Measurements from ENCODE around the gene COG1. TPM values are rescaled to one million over a fixed set of nuclear protein-coding genes. Genes with fewer than 3 reads are reported as not detected.

The COG1 gene
- total RNA-seq, 1 experiment from 2014 or later, result 24.1 TPM

DNA sequence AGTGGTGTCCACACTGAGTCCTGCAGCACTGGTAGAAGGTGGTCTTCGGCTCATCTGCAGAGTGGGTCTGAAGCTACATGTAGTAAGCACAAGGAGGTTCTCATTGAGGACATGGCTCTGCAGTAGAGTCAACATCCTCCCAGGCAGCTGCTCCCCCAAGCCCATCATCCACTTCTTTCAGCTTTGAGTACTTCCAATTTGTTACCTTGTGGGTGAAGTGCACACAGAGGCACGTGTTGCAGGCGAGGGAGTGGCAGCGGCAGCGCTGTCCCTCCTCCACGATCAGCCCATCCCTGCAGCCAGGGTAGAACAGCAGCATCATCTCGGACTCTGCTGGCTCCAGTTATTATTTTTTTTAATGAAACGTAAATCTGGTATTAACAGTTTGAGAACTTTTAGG lies 29.8 kb upstream of the COG1 start:
- no peak overlapping the region for H2AFZ ChIP-seq (ENCODE audit: low read length)
- peaks cover 60% of the 10 kb centered on the region for H3K27me3 ChIP-seq (ENCODE audit: low read length)
- no peaks in the 10 kb centered on the region for H3K79me2 ChIP-seq (ENCODE audit: low read length)
- POLR2A ChIA-PET (ENCODE audit: unreplicated experiment), result no interaction called here
- no peaks in the 10 kb centered on the region for H3K36me3 ChIP-seq (ENCODE audit: low read depth, low read length)
- no peak overlapping the region for H3K27ac ChIP-seq (ENCODE audit: low read length)
- no peaks in the 10 kb centered on the region for H3K9me3 ChIP-seq (ENCODE audit: low read length)
- intact Hi-C loops (cut with micrococcal nuclease), result no loop called here
- CTCF ChIA-PET, result no interaction called here
- ATAC-seq (no peak), DNase-seq (no peak)
- no peak overlapping the region for H3K4me2 ChIP-seq (ENCODE audit: low read length)
- no peak overlapping the region for H3K9ac ChIP-seq (ENCODE audit: low read length)
- no peak overlapping the region for H3K4me3 ChIP-seq (ENCODE audit: low read length)
- no TSS peak for BruUV-seq (replicated peaks)
- no peaks in the 10 kb centered on the region for H4K20me1 ChIP-seq (ENCODE audit: low read length)
- H3K4me1 ChIP-seq (ENCODE audit: insufficient read depth, low read length), result 0 out of 2 replicates have a peak, but pooled peaks cover 9% of the 10 kb centered on the region
- TF ChIP-seq EZH2phosphoT487 (IDR thresholded peaks at IDR 0.05; ENCODE audit: borderline replicate concordance, low read length), result no peak
- no peak for TF ChIP-seq EZH2 (IDR thresholded peaks at IDR 0.05; ENCODE audit: low read length, unreplicated experiment)
- TF ChIP-seq, protein P1, sequence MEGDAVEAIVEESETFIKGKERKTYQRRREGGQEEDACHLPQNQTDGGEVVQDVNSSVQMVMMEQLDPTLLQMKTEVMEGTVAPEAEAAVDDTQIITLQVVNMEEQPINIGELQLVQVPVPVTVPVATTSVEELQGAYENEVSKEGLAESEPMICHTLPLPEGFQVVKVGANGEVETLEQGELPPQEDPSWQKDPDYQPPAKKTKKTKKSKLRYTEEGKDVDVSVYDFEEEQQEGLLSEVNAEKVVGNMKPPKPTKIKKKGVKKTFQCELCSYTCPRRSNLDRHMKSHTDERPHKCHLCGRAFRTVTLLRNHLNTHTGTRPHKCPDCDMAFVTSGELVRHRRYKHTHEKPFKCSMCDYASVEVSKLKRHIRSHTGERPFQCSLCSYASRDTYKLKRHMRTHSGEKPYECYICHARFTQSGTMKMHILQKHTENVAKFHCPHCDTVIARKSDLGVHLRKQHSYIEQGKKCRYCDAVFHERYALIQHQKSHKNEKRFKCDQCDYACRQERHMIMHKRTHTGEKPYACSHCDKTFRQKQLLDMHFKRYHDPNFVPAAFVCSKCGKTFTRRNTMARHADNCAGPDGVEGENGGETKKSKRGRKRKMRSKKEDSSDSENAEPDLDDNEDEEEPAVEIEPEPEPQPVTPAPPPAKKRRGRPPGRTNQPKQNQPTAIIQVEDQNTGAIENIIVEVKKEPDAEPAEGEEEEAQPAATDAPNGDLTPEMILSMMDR (conservative IDR thresholded peaks at IDR 0.05; ENCODE audit: low read depth, low read length), result no peak
- no peaks in the 10 kb centered on the region for H3F3A ChIP-seq (ENCODE audit: low read length, unreplicated experiment)
- H3K9me2 ChIP-seq (replicated peaks; ENCODE audit: low read length), result no peaks in the 10 kb centered on the region

GRCh38 chr17:73165616-73166404 lies 27.0 kb upstream of the COG1 start:
- no peak overlapping the region for H3K27ac ChIP-seq (ENCODE audit: low read length)
- ATAC-seq (no peak), DNase-seq (no peak)
- CTCF ChIA-PET, result no interaction called here
- H3K4me1 ChIP-seq (ENCODE audit: insufficient read depth, low read length), result 0 out of 2 replicates have a peak, but pooled peaks cover 9% of the 10 kb centered on the region
- no peak overlapping the region for H2AFZ ChIP-seq (ENCODE audit: low read length)
- peak overlapping the region; percentile 64; the same call in 1 of the 2 replicates for H3K4me2 ChIP-seq (ENCODE audit: low read length)
- BruUV-seq (replicated peaks), result no TSS peak
- H4K20me1 ChIP-seq (ENCODE audit: low read length), result no peaks in the 10 kb centered on the region
- POLR2A ChIA-PET (ENCODE audit: unreplicated experiment), result no interaction called here
- H3K27me3 ChIP-seq (ENCODE audit: low read length), result peaks cover 61% of the 10 kb centered on the region
- no peaks in the 10 kb centered on the region for H3K79me2 ChIP-seq (ENCODE audit: low read length)
- H3K36me3 ChIP-seq (ENCODE audit: low read depth, low read length), result no peaks in the 10 kb centered on the region
- no peaks in the 10 kb centered on the region for H3K9me3 ChIP-seq (ENCODE audit: low read length)
- intact Hi-C loops (cut with micrococcal nuclease), result no loop called here
- TF ChIP-seq EZH2 (IDR thresholded peaks at IDR 0.05; ENCODE audit: low read length, unreplicated experiment) (no peak), EZH2phosphoT487 (IDR thresholded peaks at IDR 0.05; ENCODE audit: borderline replicate concordance, low read length) (peak; percentile 26; the same call in 1 of the 2 replicates)
- TF ChIP-seq, protein P1 (conservative IDR thresholded peaks at IDR 0.05; ENCODE audit: low read depth, low read length), result no peak
- no peaks in the 10 kb centered on the region for H3F3A ChIP-seq (ENCODE audit: low read length, unreplicated experiment)
- H3K4me3 ChIP-seq (ENCODE audit: low read length), result peak overlapping the region; percentile 42; the same call in 1 of the 2 replicates
- H3K9me2 ChIP-seq (replicated peaks; ENCODE audit: low read length), result 0 out of 2 replicates have a peak, but pooled peaks cover 8% of the 10 kb centered on the region
- no peak overlapping the region for H3K9ac ChIP-seq (ENCODE audit: low read length)
